HL-60/S4 treated with phorbol 12-myristate 13-acetate at 8.2 ng/mL for 4 days and 3 days (cell line): ENCODE measurements around the gene LZTR1.

ENCODE experiments used
- in situ Hi-C: fragments of 300-500 bp; cut with MboI; formaldehyde crosslinking; loops from 2 replicates; pipeline ENCODE4 v1.15.0; 2022; ENCODE audit warnings: low sequenced_read_pairs

LZTR1 gene

GRCh38 chr22:20949698-20950183 is 32.4 kb upstream of the LZTR1 start:
- in situ Hi-C loops, result no loop called here

GRCh38 chr22:20951151-20951931 is 30.8 kb upstream of the LZTR1 start:
- in situ Hi-C loops, result no loop called here

- in situ Hi-C loops, result no loop called here
Observed at GRCh38 chr22:20951932-20952380, 30.1 kb upstream of the LZTR1 start.

- in situ Hi-C loops, result no loop called here
Observed at GRCh38 chr22:20952544-20953341, 29.4 kb upstream of the LZTR1 start.

GRCh38 chr22:20953342-20953608 is 28.8 kb upstream of the LZTR1 start:
- in situ Hi-C loops, result no loop called here

- in situ Hi-C loops, result no loop called here
Observed at GRCh38 chr22:20953668-20954500, 28.2 kb upstream of the LZTR1 start.

- in situ Hi-C loops, result no loop called here
Observed at GRCh38 chr22:20955548-20955947, 26.5 kb upstream of the LZTR1 start.

- in situ Hi-C loops, result no loop called here
Observed at GRCh38 chr22:20956258-20957101, 25.6 kb upstream of the LZTR1 start.

GRCh38 chr22:20957102-20957682 is 24.9 kb upstream of the LZTR1 start:
- in situ Hi-C loops, result no loop called here

- in situ Hi-C loops, result no loop called here
Observed at GRCh38 chr22:20957683-20958431, 24.2 kb upstream of the LZTR1 start.

GRCh38 chr22:20959578-20960461 is 22.3 kb upstream of the LZTR1 start:
- in situ Hi-C loops, result no loop called here

- in situ Hi-C loops, result no loop called here
Observed at GRCh38 chr22:20960609-20961008, 21.5 kb upstream of the LZTR1 start.

- in situ Hi-C loops, result no loop called here
Observed at GRCh38 chr22:20962491-20962945, 19.6 kb upstream of the LZTR1 start.

- in situ Hi-C loops, result no loop called here
Observed at GRCh38 chr22:20963201-20964052, 18.7 kb upstream of the LZTR1 start.

- in situ Hi-C loops, result no loop called here
Observed at GRCh38 chr22:20964090-20964798, 17.9 kb upstream of the LZTR1 start.

GRCh38 chr22:20964799-20965103 is 17.3 kb upstream of the LZTR1 start:
- in situ Hi-C loops, result no loop called here
